Measurements from ENCODE around the gene EDN1. TPM values are rescaled to one million over a fixed set of nuclear protein-coding genes. Genes with fewer than 3 reads are reported as not detected.

EDN1 gene
- total and polyA plus RNA-seq, 2 of the 13 experiments (the other 11 are each of a cell fraction or from before 2014, with no cell fraction given), result 0.15 to 1.2 TPM

DNA sequence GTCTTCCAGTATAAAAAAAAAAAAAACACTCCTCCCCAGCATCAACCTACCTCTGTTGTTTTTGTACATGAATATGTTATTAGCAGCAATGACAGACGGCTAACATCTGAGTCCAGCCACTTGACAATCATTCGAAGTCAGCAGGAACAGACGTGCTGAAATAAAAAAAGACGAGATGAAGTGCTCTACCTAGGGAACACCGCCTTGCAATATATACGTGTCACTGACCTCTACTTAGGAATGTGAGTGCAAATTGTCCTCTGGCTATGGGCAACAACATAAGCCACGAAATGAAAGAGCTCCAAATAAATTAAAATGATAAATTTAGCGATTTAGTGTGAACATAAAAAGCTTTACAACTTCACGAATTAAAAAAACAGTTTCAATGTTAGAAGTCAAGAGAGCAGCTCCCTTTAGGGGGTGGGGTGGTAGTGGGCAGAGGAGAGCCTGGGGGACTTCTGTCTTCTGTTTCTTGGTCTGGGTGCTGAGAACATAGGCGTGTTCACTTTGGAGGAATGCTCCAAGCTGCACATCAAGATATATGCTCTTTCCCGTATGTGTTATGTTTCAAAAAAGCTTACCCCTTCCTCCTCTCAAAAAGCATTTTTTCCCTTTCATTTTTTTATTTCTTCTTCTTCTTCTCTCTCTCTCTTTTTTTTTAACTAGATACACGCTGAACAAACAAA is 23.3 kb downstream of the EDN1 start:
- Histone ChIP-seq H3K4me1 (ENCODE audit: insufficient read depth, low read length) (no peaks in the 10 kb centered on the region), H3K27ac (ENCODE audit: extremely low read length, insufficient read depth, low read length) (no peak overlapping the region), H3K9me3 (ENCODE audit: low read length) (peaks cover 3% of the 10 kb centered on the region; the same call in 1 of the 2 replicates), H3K79me2 (ENCODE audit: insufficient read depth, low read length) (no peaks in the 10 kb centered on the region), H3K36me3 (replicated peaks in 1 of 2; ENCODE audit: control insufficient read depth in 1 of 2, insufficient read depth in 2 of 2, low read length in 2 of 2) (no peaks in the 10 kb centered on the region), H3K4me3 (replicated peaks in 1 of 3; ENCODE audit: insufficient read depth in 1 of 3, low read depth in 2 of 3, low read length in 3 of 3) (no peak overlapping the region), H2AFZ (ENCODE audit: low read length) (no peak overlapping the region), H4K20me1 (ENCODE audit: insufficient read depth, low read length) (no peaks in the 10 kb centered on the region), H3K4me2 (ENCODE audit: low read depth, low read length) (no peak overlapping the region), H3K9ac (ENCODE audit: insufficient read depth, low read depth, low read length) (no peak overlapping the region), H3K27me3 (ENCODE audit: control insufficient read depth in 1 of 2, insufficient read depth in 2 of 2, low read length in 2 of 2) (no peaks in the 10 kb centered on the region)
- ChIA-PET CTCF (ENCODE audit: low intra/inter-chr PET ratio, low total read pairs) (no interaction called here), POLR2A (interaction anchor here (1.2 to 1.7 kb wide), 2 partner anchors 11 to 18 kb away, joined by 3 to 5 read pairs; no protein-coding TSS in a partner anchor)
- in situ Hi-C loops (cut with HindIII; ENCODE audit: extremely low pct_ligation_motif_present, low pct_unique_long_range_greater_than_20kb), result no loop called here
- BruUV-seq (replicated peaks), result no TSS peak
- TF ChIP-seq KDM5B (CRISPR knock-in tag; IDR thresholded peaks at IDR 0.05; ENCODE audit: borderline replicate concordance) (no peak), ZNF746 (CRISPR knock-in tag; IDR thresholded peaks at IDR 0.05) (no peak), SALL2 (CRISPR knock-in tag; IDR thresholded peaks at IDR 0.05) (no peak), ZNF160 (CRISPR knock-in tag; IDR thresholded peaks at IDR 0.05) (no peak), IRF9 (CRISPR knock-in tag; IDR thresholded peaks at IDR 0.05; ENCODE audit: borderline replicate concordance) (no peak), KMT2A (CRISPR knock-in tag; IDR thresholded peaks at IDR 0.05) (no peak), TP53 (CRISPR knock-in tag; conservative IDR thresholded peaks at IDR 0.05) (no peak), MATR3 (CRISPR knock-in tag; IDR thresholded peaks at IDR 0.05) (no peak), XBP1 (CRISPR knock-in tag; IDR thresholded peaks at IDR 0.05) (no peak)
- DNase-seq (ENCODE audit: low spot score) (no peak), FAIRE-seq (no peak), ATAC-seq (no peak)
- intact Hi-C loops (cut with micrococcal nuclease; ENCODE audit: unreplicated experiment), result no loop called here
- WGBS (ENCODE audit: low lambda C conversion rate), result 49% methylated on average over 12 of the region's 12 CpGs
